GM19397 (cell line): ENCODE data around the gene TEX52.
"Not testable (repeated sequence)": the region's sequence is repeated elsewhere in the genome, so short reads cannot be mapped to it uniquely, and the experiment has no call there.

Experiments used
- ATAC-seq: cut with Tn5 transposase; IDR thresholded peaks from one replicate; pipeline ENCODE4 v1.9.1; 2021; ENCODE audit warnings: mild to moderate bottlenecking, moderate library complexity; ENCODE audit not compliant: unreplicated experiment

The TEX52 gene

DNA sequence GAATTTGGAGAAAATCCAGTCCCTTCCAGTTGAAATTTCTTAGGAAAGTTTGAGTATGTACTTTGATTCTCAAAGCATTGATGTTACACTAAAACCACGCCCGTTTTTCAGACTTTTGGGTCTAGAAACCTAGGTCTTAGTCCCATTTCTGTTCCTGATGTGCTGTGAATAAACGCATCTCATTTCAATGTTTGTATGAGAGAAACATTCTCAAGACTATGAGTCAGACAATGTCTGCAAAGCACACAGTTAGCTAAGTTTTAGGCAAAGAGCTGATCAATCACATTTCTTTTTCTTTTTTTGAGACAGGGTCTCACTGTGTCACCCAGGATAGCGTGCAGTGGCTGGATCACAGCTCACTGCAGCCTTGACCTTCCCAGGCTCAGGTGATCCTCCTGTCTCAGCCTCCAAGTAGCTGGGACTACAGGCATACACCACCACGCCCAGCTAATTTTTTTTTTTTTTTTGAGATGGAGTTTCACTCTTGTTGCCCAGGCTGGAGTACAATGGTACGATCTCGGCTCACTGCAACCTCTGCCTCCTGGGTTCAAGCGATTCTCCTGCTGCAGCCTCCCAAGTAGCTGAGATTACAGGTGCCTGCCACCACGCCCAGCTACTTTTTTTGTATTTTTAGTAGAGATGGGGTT, 12.3 kb upstream of the TEX52 start:
- not testable (repeated sequence) for ATAC-seq

- ATAC-seq: no peak
Measured at GRCh38 chr12:2864198-2864597, 7.4 kb upstream of the TEX52 start.

GRCh38 chr12:2863402-2863801, 6.6 kb upstream of the TEX52 start:
- ATAC-seq: not testable (repeated sequence)

GRCh38 chr12:2862876-2863275, 6.0 kb upstream of the TEX52 start:
- no peak for ATAC-seq

GRCh38 chr12:2860170-2860569, 3.3 kb upstream of the TEX52 start:
- no peak for ATAC-seq

- ATAC-seq: no peak
Measured at GRCh38 chr12:2858944-2859421, 2.1 kb upstream of the TEX52 start.

GRCh38 chr12:2858334-2858733, 1.5 kb upstream of the TEX52 start:
- ATAC-seq: no peak

DNA sequence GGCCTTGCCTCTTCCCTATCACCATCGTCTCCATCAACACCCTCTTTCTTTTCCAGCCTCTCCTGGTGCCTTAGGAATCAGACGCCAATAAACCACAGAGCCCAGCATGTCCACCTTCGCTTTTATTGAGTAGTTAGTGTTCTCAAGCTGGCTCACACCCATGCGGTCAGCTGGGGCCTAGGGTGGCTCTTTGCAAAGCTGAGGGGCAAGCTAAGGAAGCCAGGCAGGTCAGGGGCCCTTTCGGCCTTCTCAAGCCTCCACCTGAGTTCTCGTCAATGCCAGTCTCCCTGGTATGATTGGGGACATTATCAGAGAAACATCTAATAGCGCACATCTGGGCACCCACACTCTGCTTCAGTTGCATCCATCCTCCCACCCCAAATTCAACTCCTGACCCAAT, 737 bp upstream of the TEX52 start:
- no peak for ATAC-seq

DNA sequence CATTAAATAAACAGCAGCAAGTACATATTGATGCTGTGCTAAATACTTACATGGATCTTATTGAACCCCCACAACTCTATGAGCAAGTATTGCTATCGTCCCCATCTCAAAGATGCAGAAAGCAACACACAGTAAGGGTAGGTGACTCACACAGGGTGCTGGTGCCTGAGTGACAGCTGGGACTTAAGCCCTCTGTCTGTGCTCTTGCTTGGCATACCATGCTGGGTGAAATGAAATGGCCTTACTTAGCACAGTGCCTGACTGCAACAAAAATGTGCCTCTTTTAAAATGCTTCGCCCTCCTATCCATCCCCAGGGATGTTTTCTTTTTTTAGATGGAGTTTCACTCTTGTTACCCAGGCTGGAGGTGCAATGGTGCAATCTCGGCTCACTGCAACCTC, 788 bp downstream of the TEX52 start:
- no peak for ATAC-seq

DNA sequence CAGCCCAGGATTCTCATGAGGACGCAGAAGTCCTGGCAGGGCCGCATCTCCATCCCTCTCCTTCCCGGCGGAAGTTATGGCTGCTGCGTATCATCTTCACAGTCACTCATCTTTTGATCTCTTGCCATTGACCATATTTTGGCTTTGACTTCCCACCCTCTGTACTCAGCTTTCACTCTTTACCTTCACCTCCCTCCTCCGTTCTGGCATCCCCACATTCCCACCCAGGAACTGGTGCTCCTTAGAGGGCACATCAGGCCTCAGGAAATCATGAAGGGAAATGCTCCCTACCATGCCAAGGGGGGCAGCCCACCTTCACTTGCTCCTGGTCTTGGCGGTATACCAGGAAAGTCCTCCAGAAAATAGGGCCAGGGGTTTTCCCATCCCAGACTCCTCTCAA, 1.3 kb downstream of the TEX52 start:
- ATAC-seq: no peak

GRCh38 chr12:2854669-2855453, 2.0 kb downstream of the TEX52 start:
- no peak for ATAC-seq

DNA sequence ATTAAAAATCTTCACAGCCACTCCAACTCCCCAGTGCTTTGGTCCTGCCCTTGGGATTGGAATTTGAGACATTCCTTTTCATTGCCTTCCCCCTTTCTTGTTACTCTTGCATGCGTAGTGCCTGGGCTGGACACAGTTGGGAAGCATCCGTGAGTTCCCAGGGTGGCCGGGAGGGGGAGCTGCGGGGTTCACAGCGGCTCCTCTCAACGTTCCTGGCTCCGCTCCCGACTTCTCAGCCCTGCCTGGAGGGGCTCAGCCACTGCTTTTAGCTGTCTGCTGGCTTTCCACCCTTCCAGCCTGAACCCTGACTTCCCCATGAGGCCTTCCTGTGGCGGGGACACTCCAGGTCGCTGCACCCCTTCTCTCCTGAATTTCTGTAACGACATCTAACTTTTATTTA, 3.2 kb downstream of the TEX52 start:
- ATAC-seq: no peak

DNA sequence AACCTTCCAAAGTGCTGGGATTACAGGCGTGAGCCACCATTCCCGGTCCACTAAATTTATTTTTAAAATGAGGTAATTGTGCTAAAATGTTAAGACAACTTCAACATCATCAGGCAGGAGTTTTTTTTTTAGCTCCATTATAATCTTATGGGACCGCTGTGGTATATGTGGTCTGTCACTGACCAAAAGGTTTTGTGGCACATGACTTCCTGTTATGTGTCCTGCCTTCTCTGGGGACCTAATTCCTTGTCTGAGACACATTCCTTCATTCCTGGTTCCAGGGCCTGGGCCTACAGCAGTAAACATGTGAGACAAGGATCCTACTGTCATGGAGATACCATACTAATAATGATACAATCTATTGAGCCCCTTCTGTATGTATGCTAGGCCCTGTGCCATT, 4.9 kb downstream of the TEX52 start:
- no peak for ATAC-seq

GRCh38 chr12:2845280-2845679, 11.6 kb downstream of the TEX52 start:
- ATAC-seq: no peak

DNA sequence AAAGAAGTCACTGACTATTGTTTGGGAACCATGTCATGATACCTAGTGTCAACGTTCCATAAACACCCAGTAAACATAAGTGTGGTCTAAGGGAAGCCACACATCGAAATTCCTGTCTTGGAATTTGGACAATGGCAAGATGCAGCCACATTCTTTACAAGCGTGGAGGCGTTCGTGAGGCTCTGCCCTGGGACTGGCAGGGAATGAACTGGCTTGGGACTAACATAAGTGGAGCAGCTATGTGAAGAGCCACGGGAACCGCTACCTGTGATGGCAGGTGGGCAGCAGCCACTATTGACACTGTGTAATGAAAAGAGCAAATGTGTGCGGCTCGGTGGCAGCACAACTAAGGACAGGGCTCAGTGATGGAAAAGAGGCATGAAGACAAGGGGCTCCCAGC, 12.1 kb downstream of the TEX52 start:
- no peak for ATAC-seq

DNA sequence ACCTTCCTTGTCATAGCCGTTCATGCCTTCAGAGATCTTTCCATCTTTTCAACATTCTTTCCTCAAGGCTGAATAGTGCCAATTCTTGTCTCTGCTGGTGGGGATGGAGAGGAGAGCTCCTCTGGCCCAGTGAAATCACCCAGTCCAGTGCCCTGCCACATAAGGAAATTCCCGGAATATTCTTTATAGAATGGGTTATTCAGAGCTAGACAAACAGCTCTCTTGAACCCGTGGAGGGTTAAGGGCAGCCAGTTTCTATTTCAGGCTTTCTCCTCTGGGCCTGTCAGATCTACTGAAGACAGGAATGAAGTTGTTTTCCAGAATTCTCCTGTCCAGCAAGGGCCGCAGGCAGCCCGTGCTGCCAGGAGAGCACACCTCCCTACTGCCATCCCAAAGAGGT, 13.9 kb downstream of the TEX52 start:
- no peak for ATAC-seq

DNA sequence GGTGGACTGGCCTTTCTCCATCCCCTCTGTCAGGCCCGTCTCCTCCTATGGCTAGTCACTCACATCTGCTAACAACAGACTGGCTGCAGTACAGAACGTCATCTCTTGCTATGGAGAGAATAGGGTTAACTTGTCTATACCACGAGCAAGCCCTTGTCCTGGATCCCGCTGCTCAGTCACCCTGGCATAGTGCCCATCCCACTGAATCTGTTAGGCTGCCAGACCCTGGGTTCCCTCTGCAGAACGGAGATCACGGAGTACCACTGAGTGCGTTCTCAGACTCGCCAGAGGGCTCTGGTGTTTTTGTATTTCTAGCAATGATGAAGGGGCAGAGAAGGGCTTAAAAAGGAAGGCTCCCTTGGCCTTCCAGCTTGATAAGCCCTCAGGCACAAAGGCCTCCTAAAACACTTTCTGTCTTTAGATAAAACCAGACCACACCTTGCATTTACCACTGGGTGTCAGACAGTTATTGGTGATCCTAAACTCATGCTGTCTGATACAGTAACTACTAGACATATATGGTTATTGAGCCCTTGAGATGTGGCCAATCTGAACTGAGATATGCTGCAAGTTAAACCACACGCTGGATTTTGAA, 15.7 kb downstream of the TEX52 start:
- no peak for ATAC-seq

DNA sequence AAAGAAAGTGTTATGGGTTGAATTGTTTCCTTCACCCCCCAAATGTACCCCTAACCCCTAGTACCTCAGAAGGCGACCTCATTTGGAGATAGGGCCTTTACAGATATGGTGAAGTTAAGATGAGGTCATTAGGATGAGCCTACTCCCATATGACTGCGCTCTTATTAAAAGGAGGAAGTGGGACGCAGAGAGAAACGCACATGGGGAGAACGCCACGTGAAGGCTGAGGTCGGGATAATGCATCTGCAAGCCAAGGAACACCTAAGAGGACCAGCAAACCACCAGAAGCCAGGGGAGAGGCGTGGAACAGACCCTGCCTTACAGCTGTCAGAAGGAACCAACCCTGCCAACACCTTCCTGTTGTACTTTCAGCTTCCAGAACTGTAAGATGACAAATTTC, 20.3 kb downstream of the TEX52 start:
- no peak for ATAC-seq

DNA sequence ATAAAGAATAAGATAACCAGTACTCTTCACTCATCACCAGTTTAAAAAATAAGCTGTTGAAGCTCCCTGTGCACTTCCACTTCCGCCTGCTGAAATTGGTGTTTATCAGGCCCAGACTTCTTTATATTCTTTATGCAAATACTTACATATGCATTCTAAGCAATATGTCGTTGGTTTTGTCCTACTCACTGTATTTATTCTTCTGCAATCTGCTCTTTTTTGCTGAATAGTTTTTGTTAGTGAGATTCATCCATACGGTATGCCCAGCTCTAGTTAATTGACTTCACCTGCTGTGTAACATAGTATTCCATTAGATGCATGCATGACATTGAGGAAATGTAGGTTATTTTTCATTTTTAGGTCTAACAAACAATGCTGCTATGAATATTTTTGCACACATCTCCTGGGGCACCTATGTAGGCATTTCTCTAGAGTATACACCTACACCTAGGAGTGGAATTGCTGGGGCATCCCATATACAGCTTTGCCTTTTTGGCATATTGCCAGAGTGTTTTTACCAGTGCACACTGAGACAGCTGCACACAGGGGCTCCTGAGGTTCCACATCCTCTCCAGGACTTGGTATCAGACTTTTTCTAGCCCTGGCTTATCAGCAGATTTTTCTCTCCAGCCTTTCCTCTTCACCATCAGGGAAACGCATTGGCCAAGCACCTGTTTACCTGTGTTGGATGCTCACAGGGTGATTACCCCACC, 21.0 kb downstream of the TEX52 start:
- no peak for ATAC-seq

- no peak for ATAC-seq
Measured at GRCh38 chr12:2834581-2835491, 22.0 kb downstream of the TEX52 start, which contains the start of gene NRIP2. Gene NRIP2 (minus strand): TSS chr12:2835035. CDS start chr12:2834983, 52 bp downstream.
